22Rv1 (cell line): ENCODE results near the gene STUM.

Experiments
- CTCF ChIP-seq: fragments of 450-650 bp; IDR thresholded peaks from 2 replicates; pipeline ENCODE4 v1.5.1; 2017; ENCODE audit warnings: mild to moderate bottlenecking
- ZFX ChIP-seq: fragments of 450-650 bp; IDR thresholded peaks from 2 replicates; pipeline ENCODE4 v1.6.1; 2017; ENCODE audit warnings: antibody characterized with exemption, borderline replicate concordance

GRCh38 chr1:226533220-226533619, 15.3 kb upstream of the STUM start:
- TF ChIP-seq CTCF = no peak
- no peak for TF ChIP-seq ZFX
